Hindlimb muscle (tissue), 1 donor: ENCODE measurements around the gene CACNA2D3. TPM values are rescaled to one million over a fixed set of nuclear protein-coding genes. Genes with fewer than 3 reads are reported as not detected.

Experiments used
- DNase-seq: peaks from one replicate; pipeline ENCODE4 v3.0.0-alpha.2; 2013
- polyA plus RNA-seq: library from polyadenylated mRNA; unstranded; fragments of 120-200 nt; gene quantifications from one replicate; pipeline ENCODE4 v1.2.1, GENCODE V29; 2013; ENCODE audit not compliant: insufficient read length

CACNA2D3 gene
- polyA plus RNA-seq, 1 donor, result 2.4 TPM

DNA sequence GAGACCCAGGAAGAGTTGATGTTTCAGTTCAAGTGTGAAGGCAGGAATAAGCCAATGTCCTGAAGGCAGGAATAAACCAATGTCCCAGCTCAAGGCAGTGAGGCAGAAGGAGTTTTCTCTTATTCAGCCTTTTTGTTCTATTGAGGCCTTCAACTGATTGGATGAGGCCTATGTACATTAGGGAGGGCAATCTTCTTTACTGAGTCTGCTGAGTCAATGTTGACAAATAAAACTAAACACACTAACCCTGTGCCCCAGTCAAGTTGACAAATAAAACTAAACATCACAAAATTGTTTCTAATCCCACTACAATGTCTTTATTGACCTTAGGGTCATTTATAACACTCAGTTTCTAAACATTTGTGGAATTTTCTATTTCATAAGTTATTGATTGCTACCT lies 100.0 kb downstream of the CACNA2D3 start:
- no peak for DNase-seq

GRCh38 chr3:54223063-54223462 lies 100.7 kb downstream of the CACNA2D3 start:
- no peak for DNase-seq

GRCh38 chr3:54225841-54226528 lies 103.6 kb downstream of the CACNA2D3 start:
- no peak for DNase-seq

GRCh38 chr3:54228806-54229205 lies 106.5 kb downstream of the CACNA2D3 start:
- DNase-seq, result no peak

- no peak for DNase-seq
Measured at GRCh38 chr3:54232618-54233017, 110.3 kb downstream of the CACNA2D3 start.

- DNase-seq, result no peak
Measured at GRCh38 chr3:54235998-54236397, 113.6 kb downstream of the CACNA2D3 start.

GRCh38 chr3:54237109-54237508 lies 114.8 kb downstream of the CACNA2D3 start:
- DNase-seq, result no peak

DNA sequence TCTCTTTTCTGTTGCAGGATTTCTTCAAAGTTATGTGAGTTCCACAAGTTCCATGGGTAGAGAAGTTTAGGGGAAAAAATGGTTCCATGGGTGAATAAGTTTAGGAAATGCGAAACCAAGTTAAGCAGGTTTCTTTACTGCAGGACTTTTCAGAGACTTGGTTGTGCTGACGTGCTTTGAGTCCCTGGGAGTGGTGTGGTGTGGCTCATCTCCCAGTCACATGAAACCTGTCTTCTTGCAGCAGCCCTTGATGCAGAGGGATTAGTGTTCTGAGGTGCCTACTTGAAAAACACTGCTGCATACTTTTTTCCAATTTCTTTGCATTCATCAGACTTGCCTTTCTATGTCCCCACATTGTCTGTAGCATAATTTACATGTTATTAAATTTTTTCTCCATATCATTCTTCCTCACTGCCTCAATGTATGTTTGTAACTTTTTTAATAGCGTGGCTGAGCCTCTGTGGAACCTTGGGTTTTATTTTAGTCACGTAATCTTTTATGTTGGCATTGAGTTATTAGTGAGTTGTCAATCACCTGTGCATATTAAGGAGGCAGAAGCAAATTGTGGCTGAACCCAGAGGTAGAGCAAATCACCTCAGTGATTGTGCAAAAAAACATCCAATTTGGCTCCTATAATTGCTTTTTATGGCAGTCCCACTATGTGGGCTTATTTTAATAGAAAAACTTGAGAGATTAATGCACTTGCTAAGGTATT lies 115.6 kb downstream of the CACNA2D3 start:
- no peak for DNase-seq

GRCh38 chr3:54240309-54240708 lies 118.0 kb downstream of the CACNA2D3 start:
- no peak for DNase-seq

DNA sequence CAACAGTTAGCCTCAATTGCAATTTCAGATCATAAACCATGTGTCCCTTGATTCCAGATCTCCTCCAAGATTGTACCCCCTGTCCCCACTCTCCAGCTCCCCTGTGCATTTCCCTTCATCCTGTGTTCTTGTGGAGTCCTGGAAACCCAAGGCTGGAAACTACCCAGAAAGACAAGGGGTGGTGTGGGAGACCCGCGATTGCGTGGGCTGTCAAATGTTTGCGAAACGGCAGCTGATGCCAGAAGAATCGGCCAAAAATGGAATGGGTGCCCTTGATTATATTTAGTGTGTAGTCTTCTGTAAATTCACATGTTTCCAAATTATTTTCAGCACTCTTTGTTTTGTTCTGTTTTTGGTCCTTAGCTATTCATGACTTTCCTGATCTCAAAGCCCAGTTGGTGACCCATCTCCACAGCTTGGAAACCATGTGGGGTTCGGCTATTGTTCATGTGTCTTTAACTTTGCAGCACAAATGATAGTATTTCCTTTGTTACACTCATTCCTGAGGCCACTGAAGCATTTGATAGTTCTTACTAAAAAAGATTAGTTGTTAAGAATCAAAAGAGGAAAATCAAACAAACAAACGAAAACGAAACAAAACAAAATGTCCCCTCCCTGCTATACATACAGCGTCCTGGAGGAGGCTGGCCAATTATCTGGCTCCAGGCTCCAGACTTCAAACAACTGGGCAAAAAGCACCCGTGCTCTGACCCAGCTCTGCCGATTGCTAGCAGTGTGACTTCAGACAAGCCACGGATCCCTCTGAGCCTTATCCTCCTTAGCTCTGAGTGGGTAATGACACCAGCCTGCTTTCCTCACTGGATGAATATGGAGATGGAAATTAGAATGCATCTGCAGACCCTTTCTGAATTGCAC lies 120.9 kb downstream of the CACNA2D3 start:
- DNase-seq, result no peak

DNA sequence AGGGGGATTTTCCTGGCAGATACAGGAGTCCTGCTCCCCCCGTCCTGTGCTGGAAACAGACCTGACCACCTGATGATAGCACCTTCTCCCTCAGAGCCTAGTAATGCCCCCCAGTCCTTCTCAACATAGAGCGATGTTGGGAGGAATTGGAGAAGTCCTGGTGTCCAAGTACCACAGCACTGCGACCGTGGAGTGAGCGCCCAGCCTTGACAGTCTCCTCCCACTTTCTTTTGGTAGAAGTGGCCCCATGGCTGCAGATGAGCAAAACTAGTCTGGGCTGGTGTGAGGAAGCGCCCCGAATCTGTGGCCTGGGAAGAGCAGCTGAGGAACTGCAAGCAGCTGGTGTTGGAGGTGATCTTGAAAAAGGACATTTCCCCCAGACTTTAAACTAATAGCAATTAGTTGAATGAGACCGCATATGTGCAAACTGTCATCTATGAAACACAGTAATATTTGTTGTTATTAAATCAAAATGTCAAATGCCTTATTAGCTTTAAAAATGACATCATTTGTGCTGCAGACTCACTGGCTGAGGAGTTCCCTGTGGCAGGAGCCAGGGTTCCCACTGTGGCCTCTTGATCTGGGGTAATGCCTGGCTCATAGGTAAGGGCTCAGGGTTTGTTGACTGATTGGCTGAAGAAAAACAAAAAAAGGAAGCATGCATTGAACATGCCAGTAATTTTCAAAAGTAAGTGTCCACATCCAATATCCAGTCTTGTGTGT lies 121.8 kb downstream of the CACNA2D3 start:
- DNase-seq, result no peak

DNA sequence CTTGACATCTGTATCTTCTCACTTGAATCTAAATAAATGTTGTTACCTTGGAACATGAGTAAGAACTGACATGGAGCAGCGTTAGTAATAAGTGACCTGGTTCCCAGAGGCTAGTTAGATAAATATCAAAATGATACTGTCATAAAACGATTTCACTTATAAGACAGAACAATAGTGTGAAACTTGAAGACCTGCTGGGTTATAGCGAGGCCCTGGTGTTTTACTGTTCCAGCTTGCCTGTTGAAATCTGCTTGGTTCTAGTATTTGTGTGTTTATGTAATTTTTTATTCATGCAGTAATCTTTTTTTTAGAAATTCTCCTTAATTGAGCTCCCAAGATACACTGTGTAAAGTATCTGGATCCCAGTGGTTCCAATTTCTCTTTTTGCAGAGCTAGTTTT lies 129.4 kb downstream of the CACNA2D3 start:
- DNase-seq, result no peak

GRCh38 chr3:54257125-54257720 lies 134.9 kb downstream of the CACNA2D3 start:
- no peak for DNase-seq

- peak; percentile 22 for DNase-seq
Measured at GRCh38 chr3:54259636-54260035, 137.3 kb downstream of the CACNA2D3 start.

DNA sequence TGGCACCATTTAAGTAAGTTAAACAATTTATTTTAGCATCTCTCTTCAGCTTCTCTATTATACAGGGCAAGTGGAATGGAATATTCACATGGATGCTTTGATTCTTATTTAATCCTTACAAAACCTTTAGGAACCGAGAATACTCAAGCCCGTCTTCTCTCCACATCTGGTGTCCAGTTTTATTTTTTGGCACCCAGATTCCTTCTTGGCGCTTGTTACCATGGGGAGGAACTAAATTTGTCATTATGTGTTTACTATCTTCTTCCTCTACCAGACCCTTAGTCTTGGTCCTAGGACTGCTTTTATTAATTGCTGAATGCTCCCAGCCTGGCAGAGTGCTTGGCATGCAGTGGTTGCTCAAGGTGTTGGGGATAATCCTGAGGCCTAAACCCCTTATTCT lies 138.8 kb downstream of the CACNA2D3 start:
- DNase-seq, result peak; percentile 52

DNA sequence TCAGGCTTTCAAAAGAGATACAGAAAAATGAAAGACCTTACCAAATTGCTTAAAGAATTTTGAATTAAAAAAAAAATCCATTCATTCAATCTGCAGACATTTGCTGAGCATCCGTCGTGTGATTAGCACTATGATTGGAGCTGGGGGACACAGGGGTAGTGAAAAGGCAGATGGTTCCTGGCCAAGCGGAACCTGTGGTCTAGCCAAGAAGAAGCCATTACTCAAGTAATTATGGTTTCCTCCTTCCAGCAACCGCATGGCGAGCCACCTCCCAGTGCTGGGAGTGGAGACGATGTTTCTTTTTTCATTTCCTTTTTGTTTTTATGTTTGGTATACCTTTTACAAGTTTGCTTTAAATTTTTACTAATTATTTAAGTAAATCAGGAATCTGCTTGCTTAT lies 140.2 kb downstream of the CACNA2D3 start:
- DNase-seq, result no peak

GRCh38 chr3:54262946-54263345 lies 140.6 kb downstream of the CACNA2D3 start:
- no peak for DNase-seq

DNA sequence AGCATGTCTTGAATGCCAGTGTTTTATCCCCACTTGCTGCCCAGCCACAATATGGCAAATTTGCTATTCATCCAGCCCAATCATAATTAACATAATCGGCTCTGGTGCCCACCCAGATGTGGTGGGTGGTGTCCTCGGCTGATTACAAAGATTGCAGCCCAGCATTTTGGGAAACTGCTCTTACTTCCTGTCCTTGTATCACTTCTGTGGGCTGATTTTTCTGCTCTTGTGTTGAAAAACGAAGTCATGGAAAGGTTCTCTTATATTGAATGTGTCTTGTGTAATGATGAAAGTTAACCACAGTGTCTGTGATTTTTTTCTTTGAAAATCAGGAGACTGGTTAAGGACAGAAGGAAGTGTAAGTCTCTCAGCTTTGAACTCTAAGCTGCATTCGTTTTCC lies 141.7 kb downstream of the CACNA2D3 start:
- no peak for DNase-seq

DNA sequence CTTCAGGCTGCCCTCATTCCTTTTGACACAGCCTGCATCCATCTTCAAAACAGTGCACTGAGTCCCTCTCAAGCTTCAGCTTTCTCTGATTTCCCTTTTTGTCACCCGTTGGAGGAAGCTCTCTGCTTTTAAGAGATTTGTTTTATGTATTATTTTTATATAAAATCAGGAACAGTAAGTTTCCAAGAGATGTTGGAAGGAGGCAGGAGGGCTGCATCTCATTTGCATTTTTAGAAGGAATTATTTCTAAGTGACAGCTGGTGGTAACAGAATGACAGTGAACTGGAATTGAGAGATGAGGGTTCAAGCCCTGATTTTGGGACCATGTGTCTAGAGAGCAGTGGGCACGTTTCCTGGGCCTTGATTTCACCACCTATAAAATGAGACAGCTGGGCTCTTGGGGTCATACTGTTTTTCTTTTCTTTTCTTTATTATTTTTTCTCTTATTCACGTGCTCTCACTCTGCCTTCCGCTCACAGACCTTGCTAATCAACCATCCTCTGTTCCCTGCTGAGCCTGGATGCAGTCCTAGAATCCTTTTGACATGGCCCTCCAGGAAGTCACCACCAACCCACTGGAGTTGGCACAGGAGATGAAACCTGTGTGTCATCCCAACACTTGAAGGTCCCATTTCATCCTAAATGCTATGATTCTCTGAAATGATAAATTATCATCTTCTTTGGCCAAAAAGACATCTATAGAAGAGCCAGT lies 148.6 kb downstream of the CACNA2D3 start:
- no peak for DNase-seq

GRCh38 chr3:54273791-54274190 lies 151.4 kb downstream of the CACNA2D3 start:
- no peak for DNase-seq

DNA sequence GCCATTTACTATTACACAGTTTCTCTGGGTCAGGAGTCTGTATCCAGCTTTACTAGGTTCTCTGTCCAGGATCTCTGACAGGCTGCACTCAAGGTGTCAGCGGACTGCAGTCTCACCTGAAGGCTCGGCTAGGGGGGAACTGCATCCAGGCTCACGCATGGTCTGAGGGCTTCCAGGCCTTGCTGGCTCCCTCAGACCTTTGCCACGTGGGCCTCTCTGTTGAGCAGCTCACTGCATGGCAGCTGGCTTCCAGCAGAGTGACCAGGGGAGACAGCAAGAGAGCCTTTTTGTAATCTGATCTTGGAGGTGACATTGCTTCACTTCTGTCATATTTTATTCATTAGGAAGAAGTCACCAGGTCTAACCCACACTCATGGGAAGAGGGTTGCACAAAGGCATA lies 152.3 kb downstream of the CACNA2D3 start:
- DNase-seq, result no peak
